ENCODE measurements around the gene KIF12.

KIF12 gene

GRCh38 chr9:114061830-114062474, 37.1 kb downstream of the KIF12 start:
- Histone ChIP-seq H3K79me2 (ENCODE audit: insufficient read depth, low read length) (no peaks in the 10 kb centered on the region), H3K36me3 (ENCODE audit: insufficient read depth, low read length) (no peaks in the 10 kb centered on the region)

GRCh38 chr9:114061292-114061691, 37.8 kb downstream of the KIF12 start:
- DNase-seq: no peak
- no peaks in the 10 kb centered on the region for H4K20me1 ChIP-seq (ENCODE audit: insufficient read depth, low read length)
- H3K9ac ChIP-seq (ENCODE audit: low read depth, low read length): no peak overlapping the region
- no peaks in the 10 kb centered on the region for H3K27me3 ChIP-seq (ENCODE audit: insufficient read depth, low read length, poor library complexity)
- H3K36me3 ChIP-seq (ENCODE audit: insufficient read depth, low read length): no peaks in the 10 kb centered on the region
- H3K27ac ChIP-seq (ENCODE audit: low read length): no peak overlapping the region
- H3K4me3 ChIP-seq (ENCODE audit: low read depth in 1 of 2, low read length in 2 of 2): no peak overlapping the region
- ATAC-seq (ENCODE audit: insufficient read depth, low read depth): no peak
- H2AFZ ChIP-seq (ENCODE audit: low read depth, low read length): no peak overlapping the region
- no peaks in the 10 kb centered on the region for H3K9me3 ChIP-seq (ENCODE audit: insufficient read depth, low read length, severe bottlenecking)
- H3K79me2 ChIP-seq (ENCODE audit: insufficient read depth, low read length): no peaks in the 10 kb centered on the region
- H3K4me2 ChIP-seq (ENCODE audit: insufficient read depth, low read length): no peak overlapping the region
- TF ChIP-seq EZH2 (IDR thresholded peaks at IDR 0.05; ENCODE audit: borderline replicate concordance, low read depth, low read length, severe bottlenecking) (no peak), CTCF (IDR thresholded peaks at IDR 0.05; ENCODE audit: borderline replicate concordance, extremely low read depth, low read length, poor library complexity, severe bottlenecking) (no peak)
- H3K4me1 ChIP-seq (ENCODE audit: insufficient read depth, low read length): no peaks in the 10 kb centered on the region

More at GRCh38 chr9:114061830-114062474, 37.1 kb downstream of the KIF12 start:
- Histone ChIP-seq H3K4me2 (ENCODE audit: insufficient read depth, low read length) (no peak overlapping the region), H3K4me1 (ENCODE audit: insufficient read depth, low read length) (no peaks in the 10 kb centered on the region), H3K9me3 (ENCODE audit: insufficient read depth, low read length, severe bottlenecking) (no peaks in the 10 kb centered on the region), H3K27ac (ENCODE audit: low read length) (no peak overlapping the region), H4K20me1 (ENCODE audit: insufficient read depth, low read length) (no peaks in the 10 kb centered on the region), H3K27me3 (ENCODE audit: insufficient read depth, low read length, poor library complexity) (no peaks in the 10 kb centered on the region), H3K4me3 (ENCODE audit: low read depth in 1 of 2, low read length in 2 of 2) (no peak overlapping the region), H3K9ac (ENCODE audit: low read depth, low read length) (no peak overlapping the region), H2AFZ (ENCODE audit: low read depth, low read length) (no peak overlapping the region)
- TF ChIP-seq CTCF (IDR thresholded peaks at IDR 0.05; ENCODE audit: borderline replicate concordance, extremely low read depth, low read length, poor library complexity, severe bottlenecking) (no peak), EZH2 (IDR thresholded peaks at IDR 0.05; ENCODE audit: borderline replicate concordance, low read depth, low read length, severe bottlenecking) (no peak)
- no peak for DNase-seq
- no peak for ATAC-seq (ENCODE audit: insufficient read depth, low read depth)

- no peak for DNase-seq
- H3K9me3 ChIP-seq (ENCODE audit: insufficient read depth, low read length, severe bottlenecking): no peaks in the 10 kb centered on the region
- no peak overlapping the region for H3K9ac ChIP-seq (ENCODE audit: low read depth, low read length)
- no peaks in the 10 kb centered on the region for H4K20me1 ChIP-seq (ENCODE audit: insufficient read depth, low read length)
- no peak overlapping the region for H3K4me3 ChIP-seq (ENCODE audit: low read depth in 1 of 2, low read length in 2 of 2)
- H3K4me1 ChIP-seq (ENCODE audit: insufficient read depth, low read length): no peaks in the 10 kb centered on the region
- H3K27me3 ChIP-seq (ENCODE audit: insufficient read depth, low read length, poor library complexity): no peaks in the 10 kb centered on the region
- no peaks in the 10 kb centered on the region for H3K79me2 ChIP-seq (ENCODE audit: insufficient read depth, low read length)
- no peak for ATAC-seq (ENCODE audit: insufficient read depth, low read depth)
- no peak overlapping the region for H2AFZ ChIP-seq (ENCODE audit: low read depth, low read length)
- no peak overlapping the region for H3K4me2 ChIP-seq (ENCODE audit: insufficient read depth, low read length)
- TF ChIP-seq EZH2 (IDR thresholded peaks at IDR 0.05; ENCODE audit: borderline replicate concordance, low read depth, low read length, severe bottlenecking) (no peak), CTCF (IDR thresholded peaks at IDR 0.05; ENCODE audit: borderline replicate concordance, extremely low read depth, low read length, poor library complexity, severe bottlenecking) (no peak)
- H3K36me3 ChIP-seq (ENCODE audit: insufficient read depth, low read length): no peaks in the 10 kb centered on the region
- no peak overlapping the region for H3K27ac ChIP-seq (ENCODE audit: low read length)
These were observed 38.4 kb downstream of the KIF12 start for GRCh38 chr9:114060711-114061110.
